ENCODE results near the gene CXCR6.

CXCR6 gene

DNA sequence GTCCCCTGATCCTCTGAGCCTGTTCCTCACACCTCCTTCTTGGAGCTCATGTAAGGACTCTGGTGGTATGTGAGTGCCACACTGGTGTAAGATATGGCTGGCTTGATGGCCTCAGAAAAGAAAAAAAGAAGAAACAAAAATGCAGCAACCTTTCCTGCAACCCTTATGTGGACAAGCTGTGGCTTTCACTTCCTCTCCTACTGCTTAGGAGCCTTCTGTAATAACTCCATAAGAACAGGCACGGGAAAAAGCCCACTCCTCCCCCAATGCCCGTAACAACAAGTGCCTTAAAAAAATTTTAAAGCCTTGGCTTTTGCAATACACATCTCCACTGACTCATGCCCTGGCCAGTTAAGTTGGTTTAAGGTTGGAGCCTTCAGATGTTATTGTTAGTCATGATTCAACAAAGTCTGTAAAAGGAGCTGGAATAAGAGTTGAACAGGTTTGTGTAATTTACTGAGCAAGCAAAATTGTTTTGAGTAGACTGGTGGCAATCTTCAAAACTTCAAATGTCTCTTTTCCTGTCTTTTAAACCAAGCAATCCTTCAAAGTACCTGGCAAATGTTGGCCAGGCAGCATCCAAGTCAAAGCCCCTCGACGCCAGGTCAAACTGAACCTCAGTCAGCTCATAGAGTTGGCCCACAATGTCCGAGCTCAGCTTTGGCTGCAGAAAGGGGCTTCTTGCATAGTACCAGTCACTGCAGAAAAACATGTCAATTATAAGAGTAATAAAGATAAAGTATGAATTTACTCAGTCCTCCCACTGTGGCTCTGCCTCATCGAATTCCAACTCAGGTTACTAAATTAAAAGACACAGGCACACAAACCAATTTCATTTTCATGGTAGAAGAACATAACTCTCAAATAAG is 29.5 kb downstream of the CXCR6 start:
- no peak for DNase-seq

- no peak for DNase-seq
Observed at GRCh38 chr3:45974686-45975085, 31.4 kb downstream of the CXCR6 start.

GRCh38 chr3:45975686-45976085 is 32.4 kb downstream of the CXCR6 start:
- DNase-seq = no peak

GRCh38 chr3:45976191-45977091 is 33.2 kb downstream of the CXCR6 start:
- no peak for DNase-seq

DNA sequence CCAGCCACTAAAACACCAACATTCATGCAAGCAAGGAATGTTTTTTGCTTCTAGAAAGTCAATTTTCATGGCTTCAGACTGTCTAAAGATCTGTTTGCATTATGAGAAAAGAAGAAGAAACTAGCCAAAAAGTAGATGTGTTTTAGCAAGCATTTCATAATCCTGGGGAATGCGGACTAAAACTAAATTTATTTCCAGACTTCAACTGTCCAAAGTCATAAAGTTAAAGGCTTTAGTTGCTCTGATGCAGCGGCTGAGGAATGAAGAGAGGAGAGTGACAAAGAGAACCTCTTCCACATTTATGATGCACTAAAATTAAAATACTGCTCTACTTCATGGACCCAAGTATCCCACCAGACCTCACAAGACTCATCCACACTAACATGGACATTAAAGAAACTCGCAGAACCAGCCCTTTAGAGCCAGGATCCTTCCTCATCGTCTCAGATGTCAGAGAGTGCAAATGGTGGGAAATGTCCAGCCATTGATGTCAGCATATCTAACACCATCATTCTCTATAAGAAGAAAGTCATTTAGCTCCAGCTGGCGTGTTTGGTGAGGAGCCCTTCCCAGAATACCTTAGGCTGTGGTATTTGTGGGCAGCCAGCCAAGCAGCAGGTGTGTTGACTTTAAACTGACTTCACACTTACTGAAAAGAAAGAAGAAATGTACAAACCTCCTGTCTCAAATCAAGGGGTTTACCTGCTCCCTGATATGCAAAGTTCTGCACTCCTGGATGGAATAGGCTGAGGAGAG is 34.9 kb downstream of the CXCR6 start:
- no peak for DNase-seq

- DNase-seq = no peak
Observed at GRCh38 chr3:45979378-45979777, 36.1 kb downstream of the CXCR6 start.

GRCh38 chr3:45980229-45980813 is 37.1 kb downstream of the CXCR6 start:
- DNase-seq = no peak

- no peak for DNase-seq
Observed at GRCh38 chr3:45980819-45981218, 37.6 kb downstream of the CXCR6 start.

- DNase-seq = no peak
Observed at GRCh38 chr3:45981346-45982074, 38.2 kb downstream of the CXCR6 start.

DNA sequence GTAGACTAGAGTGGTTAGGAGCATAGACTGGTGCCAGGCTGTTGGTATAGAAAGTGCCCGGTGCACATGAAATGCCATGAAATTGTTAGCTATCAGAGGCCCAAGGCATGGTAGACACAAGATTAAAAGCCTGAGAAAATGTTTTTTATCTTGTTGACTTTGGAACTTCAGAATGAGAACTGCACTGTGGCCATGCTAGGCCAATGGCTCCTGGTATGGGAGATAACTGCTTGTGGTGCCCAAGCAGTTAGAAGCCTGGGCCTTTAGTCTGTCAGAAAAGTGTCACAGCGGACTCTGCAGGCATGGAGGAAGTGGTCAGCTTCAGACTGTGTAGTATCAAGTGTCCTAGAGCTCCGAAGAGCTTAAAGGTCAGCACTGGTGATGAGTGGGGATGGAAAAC is 40.5 kb downstream of the CXCR6 start:
- DNase-seq = no peak

DNA sequence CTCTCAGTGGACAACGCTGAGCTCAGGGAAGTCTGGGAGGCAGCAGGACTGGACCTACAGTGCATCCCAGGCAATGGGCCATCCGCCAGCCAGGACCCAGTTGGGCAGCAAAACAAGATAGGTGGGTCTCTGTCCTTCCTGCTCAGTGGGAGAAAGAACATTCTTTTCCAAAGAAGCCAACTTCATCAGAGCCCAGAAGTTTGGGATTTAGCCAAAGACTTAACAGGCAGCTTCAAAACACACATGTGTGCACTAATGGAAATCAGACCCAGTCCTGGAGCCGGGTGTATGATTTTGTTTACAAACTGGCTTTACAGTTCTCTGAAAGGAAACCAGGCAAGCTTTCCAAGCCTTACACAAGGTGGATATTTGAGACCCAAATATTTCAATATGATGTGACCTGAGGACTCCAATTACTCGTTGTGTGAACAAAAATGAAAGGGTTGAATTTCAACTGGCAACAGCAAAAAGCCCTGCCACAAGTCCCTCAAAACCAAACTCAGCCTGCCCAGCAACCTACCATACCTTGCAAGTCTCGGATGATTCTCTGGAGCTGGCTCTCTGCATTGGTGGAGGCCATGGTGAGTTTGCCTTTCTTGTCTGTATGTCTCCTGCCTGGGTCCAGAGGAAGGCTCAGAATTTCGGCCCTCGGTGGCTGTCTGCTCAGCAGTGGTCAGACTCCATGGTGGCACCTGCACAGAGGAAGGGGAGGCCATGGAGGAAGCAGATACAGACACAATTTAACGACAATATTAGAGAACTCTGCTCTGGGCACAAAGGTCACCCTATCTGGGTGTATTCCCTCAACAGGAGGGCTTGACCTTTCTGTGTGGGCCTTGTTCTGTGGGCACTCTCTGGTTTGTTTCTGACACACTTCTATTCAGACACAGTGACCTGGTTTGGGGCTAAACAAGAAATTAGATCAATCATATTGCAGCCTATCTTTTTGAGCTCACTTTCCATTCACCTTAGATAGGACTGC is 41.4 kb downstream of the CXCR6 start:
- no peak for DNase-seq

- DNase-seq = peak; percentile 52
Observed at GRCh38 chr3:45985532-45986302, 42.5 kb downstream of the CXCR6 start.

DNA sequence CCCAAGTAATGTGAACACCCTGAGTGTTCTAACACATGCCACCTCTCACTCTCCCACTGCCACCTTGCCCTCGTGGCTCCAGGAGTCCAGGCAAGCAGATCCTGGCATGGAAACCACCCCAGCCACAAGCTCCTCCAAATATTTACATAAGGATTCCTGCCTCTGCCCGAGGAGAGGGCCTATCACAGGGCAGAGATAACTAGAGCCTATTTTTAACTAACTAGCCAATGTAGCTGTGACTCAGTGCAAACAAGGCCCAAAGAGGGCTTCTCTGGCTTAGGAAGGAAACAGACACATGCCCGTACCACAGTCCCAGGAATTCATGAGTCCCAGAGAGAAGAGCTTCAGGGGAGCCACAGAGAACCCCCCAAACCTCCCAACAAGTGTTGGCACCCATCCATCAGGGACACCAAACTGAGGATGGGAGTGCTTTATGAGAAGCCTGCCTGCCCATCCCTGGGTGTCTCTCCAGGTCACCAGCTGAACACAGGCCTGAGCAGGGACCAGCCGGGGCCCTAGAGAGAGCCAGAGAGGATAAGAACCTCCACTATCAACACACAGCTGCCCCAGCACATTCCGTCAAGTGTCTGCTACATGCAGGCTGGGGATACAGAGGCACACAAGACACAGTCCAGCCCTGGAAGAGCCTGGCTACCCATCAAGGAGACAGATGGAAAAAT is 43.2 kb downstream of the CXCR6 start:
- no peak for DNase-seq

DNA sequence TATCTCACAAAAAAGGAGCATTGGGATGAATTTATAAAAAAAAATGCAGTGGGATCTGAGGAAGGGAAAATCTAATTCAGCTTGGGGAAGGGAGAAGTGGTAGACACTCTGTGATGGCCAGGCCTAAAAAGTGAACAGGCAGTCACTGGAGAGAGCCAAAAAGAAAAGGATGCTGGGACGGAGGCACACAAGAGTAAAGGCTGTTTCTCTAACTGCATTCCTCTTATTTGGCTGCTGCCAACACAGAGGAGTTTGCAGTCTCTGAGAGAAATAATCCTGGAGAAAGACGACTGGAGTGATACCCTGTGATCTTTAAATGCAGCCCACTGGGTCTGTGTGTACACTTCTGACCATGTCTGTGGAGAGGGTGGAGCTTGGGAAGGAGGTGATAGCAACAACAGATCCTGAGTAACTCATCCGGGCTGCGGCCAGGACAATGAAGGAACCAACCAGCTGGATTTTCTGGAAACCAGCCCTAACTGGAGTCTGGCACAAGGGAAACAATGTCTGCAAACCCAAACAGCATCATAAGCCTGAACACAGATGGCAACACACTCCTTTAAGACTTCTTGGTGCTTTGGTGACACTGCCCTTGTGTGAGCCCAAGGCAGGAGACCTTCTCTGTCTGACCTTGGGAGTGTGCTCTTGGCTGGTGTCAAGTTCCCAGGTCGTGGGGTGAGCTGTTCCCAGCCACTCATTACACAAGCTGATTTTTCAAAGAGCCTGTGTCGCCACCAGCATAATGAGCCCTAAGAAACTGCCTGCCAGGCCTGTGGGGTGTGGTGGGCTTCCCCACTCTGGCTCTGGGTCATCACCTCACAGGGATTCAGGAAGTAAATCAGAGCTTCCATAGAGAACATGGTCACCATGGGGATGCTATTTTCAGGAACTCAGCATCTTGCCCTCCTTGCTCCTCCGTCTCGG is 44.4 kb downstream of the CXCR6 start:
- DNase-seq = peak; percentile 62

DNA sequence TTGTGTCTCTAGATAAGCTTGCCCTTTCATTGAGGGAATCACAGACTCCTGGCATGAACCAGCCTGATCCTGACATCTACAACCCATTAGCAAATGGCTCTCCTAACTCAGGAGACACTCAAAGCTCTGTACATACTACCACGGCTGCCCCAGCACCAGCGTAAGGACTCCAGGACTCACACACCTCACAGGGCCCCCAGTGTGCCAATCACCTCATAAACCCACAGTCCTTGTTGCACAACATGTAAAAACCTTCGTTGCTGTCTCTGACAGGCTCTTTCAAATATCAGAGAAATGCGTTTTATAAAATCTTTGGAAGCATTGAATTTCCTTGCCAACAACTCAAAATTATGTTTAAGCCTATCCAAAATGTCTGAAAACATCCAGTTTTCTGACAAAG is 45.1 kb downstream of the CXCR6 start:
- DNase-seq = no peak

DNA sequence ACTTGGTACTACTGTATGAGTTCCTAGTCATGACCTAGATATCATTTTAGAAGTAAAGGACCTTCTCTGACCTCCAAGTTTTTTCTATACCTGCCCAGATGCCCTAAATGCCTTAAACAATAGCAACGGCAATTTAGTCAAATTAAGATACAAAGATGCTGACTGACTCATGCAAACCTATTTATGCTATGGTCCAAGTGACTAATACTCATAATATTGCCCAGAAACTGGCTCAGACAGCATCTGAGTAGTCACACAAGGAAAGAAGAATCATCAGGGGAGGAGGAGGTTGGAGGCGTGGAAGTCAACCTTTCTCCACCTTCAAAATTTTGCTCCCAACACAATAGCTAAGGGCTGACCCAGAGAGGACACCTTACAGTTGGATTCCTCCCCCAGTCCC is 45.5 kb downstream of the CXCR6 start:
- no peak for DNase-seq

DNA sequence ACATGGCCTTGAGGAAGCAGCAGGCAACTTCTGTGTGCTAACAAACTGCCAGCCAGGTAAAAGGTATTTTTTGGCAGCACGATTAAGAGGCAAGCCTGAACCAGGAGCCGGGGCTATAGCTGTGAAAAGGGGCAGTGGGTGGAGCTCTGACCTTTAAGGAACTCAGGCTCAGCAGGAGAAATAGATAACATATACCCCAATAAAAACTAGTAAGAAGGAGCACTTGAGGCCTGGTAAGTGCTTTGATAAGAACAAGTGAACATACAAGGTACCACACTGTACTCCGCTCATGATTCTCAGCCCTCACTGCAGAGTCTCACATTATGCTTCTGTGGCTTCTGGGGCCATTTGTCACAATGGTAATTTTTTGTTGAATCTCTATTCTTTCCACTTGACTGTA is 46.9 kb downstream of the CXCR6 start:
- no peak for DNase-seq

GRCh38 chr3:45991341-45991740 is 48.1 kb downstream of the CXCR6 start:
- no peak for DNase-seq

All from right hindlimb (tissue), 1 donor.